CD4-positive, CD25-positive, alpha-beta regulatory T cell (primary cell): ENCODE data around the gene KCNA3. TPM values are rescaled to one million over a fixed set of nuclear protein-coding genes. Genes with fewer than 3 reads are reported as not detected.

Experiments
- ATAC-seq, 2 donors: fragments of 150-1000 bp; cut with Tn5 transposase; one replicate each; pipeline ENCODE4 v1.10.0; 2021; ENCODE audit warnings: low read depth in 2 of 2, moderate number of reproducible peaks in 2 of 2, moderate library complexity in 1 of 2
- DNase-seq, 3 donors: peaks; one replicate each; pipeline versions ENCODE4 v3.0.0 to v3.0.0-alpha.2; 2012 to 2022; ENCODE audit warnings: mixed read lengths in 1 of 3
- H3K27ac ChIP-seq: one replicate; pipeline ENCODE4 v1.7.0; 2013; ENCODE audit warnings: mild to moderate bottlenecking, low read length; ENCODE audit not compliant: insufficient read depth, poor library complexity, severe bottlenecking
- H3K27me3 ChIP-seq: one replicate; pipeline ENCODE4 v1.7.0; 2013; ENCODE audit warnings: low read length; ENCODE audit not compliant: control insufficient read depth, insufficient read depth
- H3K36me3 ChIP-seq: one replicate; pipeline ENCODE4 v1.7.0; 2013; ENCODE audit warnings: mild to moderate bottlenecking, low read length, moderate library complexity; ENCODE audit not compliant: control insufficient read depth, insufficient read depth
- H3K4me1 ChIP-seq: 2 replicates; pipeline ENCODE4 v1.7.0; 2013; ENCODE audit warnings: mild to moderate bottlenecking, low read length; ENCODE audit not compliant: insufficient read depth, control insufficient read depth, poor library complexity, severe bottlenecking
- H3K4me3 ChIP-seq: one replicate; pipeline ENCODE4 v1.7.0; 2013; ENCODE audit warnings: low read depth, mild to moderate bottlenecking, low read length, moderate library complexity
- H3K9me3 ChIP-seq, 2 experiments: 1 replicate in 1 of 2; 2 replicates in 1 of 2; pipeline ENCODE4 v1.7.0; 2013; ENCODE audit warnings: low read length in 2 of 2, mild to moderate bottlenecking in 1 of 2, moderate library complexity in 1 of 2; ENCODE audit not compliant: control insufficient read depth in 2 of 2
- H3K27ac Mint-ChIP-seq, 3 donors: one replicate each; pipeline ENCODE4 v1.8.0; 2020 to 2022; ENCODE audit warnings: mild to moderate bottlenecking in 3 of 3, mixed read lengths in 3 of 3, moderate library complexity in 2 of 3
- H3K27me3 Mint-ChIP-seq: one replicate; pipeline ENCODE4 v1.8.0; 2022; ENCODE audit warnings: mild to moderate bottlenecking, mixed read lengths
- H3K36me3 Mint-ChIP-seq: one replicate; pipeline ENCODE4 v1.8.0; 2020; ENCODE audit warnings: mixed read lengths
- H3K4me1 Mint-ChIP-seq, 4 donors: one replicate each; pipeline ENCODE4 v1.8.0; 2020 to 2022; ENCODE audit warnings: mixed read lengths in 4 of 4, mild to moderate bottlenecking in 1 of 4
- H3K4me3 Mint-ChIP-seq, 4 donors: one replicate each; pipeline ENCODE4 v1.8.0; 2020 to 2022; ENCODE audit warnings: mild to moderate bottlenecking in 4 of 4, mixed read lengths in 4 of 4, moderate library complexity in 3 of 4
- H3K9me3 Mint-ChIP-seq, 7 donors: one replicate each; pipeline ENCODE4 v1.8.0; 2020 to 2022; ENCODE audit warnings: mixed read lengths in 7 of 7, mild to moderate bottlenecking in 3 of 7, moderate library complexity in 2 of 7
- polyA plus RNA-seq, 4 donors: library from polyadenylated mRNA; unstranded; fragments of 300-500 nt; fragmentation: Illumina TruSeq; gene quantifications; one replicate each; pipeline ENCODE4 v1.2.3, GENCODE V29; 2021
- total RNA-seq: library from RNA; stranded (reverse); gene quantifications from one replicate; pipeline ENCODE4 v1.2.3, GENCODE V29; 2022

KCNA3 gene
- total and polyA plus RNA-seq, 5 donors from 2014 or later: 61.6 to 120 (median 86.3) TPM

GRCh38 chr1:110633646-110634030, 41.1 kb downstream of the KCNA3 start:
- Mint-ChIP-seq H3K4me1 (peaks cover 8 to 65% (median 51%) of the 10 kb centered on the region in 4 donors), H3K4me3 (peak overlapping the region in 2 of 4 donors; percentile 16 to 68), H3K9me3 (no peaks in the 10 kb centered on the region), H3K27ac (peak overlapping the region in 1 of 3 donors; percentile 96), H3K27me3 (no peaks in the 10 kb centered on the region), H3K36me3 (no peaks in the 10 kb centered on the region)
- Histone ChIP-seq H3K4me1 (peaks cover 95% of the 10 kb centered on the region), H3K36me3 (no peaks in the 10 kb centered on the region), H3K27me3 (no peaks in the 10 kb centered on the region), H3K9me3 (no peaks in the 10 kb centered on the region), H3K27ac (peak overlapping the region; percentile 80), H3K4me3 (peak overlapping the region; percentile 46)
- DNase-seq: no peak
- no peak for ATAC-seq

- ATAC-seq (no peak), DNase-seq (no peak)
- H3K9me3 Mint-ChIP-seq: no peaks in the 10 kb centered on the region
- no peaks in the 10 kb centered on the region for H3K36me3 ChIP-seq
- H3K27ac ChIP-seq: peak overlapping the region; percentile 80
- peaks cover 85% of the 10 kb centered on the region for H3K4me1 ChIP-seq
- peak overlapping the region; percentile 82 for H3K4me3 ChIP-seq
- no peaks in the 10 kb centered on the region for H3K36me3 Mint-ChIP-seq
- no peak overlapping the region for H3K27ac Mint-ChIP-seq
- H3K4me3 Mint-ChIP-seq: no peak overlapping the region
- H3K4me1 Mint-ChIP-seq: peaks cover 6 to 65% (median 44%) of the 10 kb centered on the region in 4 donors
- H3K27me3 ChIP-seq: no peaks in the 10 kb centered on the region
- no peaks in the 10 kb centered on the region for H3K27me3 Mint-ChIP-seq
- H3K9me3 ChIP-seq: no peaks in the 10 kb centered on the region
These were observed 42.7 kb downstream of the KCNA3 start for GRCh38 chr1:110631836-110632620.

- ATAC-seq (peak; percentile 79 to 85), DNase-seq (peak; percentile 75 to 96 (median 86))
- Mint-ChIP-seq H3K4me3 (no peak overlapping the region), H3K36me3 (peaks cover 3% of the 10 kb centered on the region), H3K27ac (no peak overlapping the region), H3K27me3 (no peaks in the 10 kb centered on the region), H3K9me3 (no peaks in the 10 kb centered on the region), H3K4me1 (peaks cover 4 to 66% (median 42%) of the 10 kb centered on the region in 4 donors)
- no peaks in the 10 kb centered on the region for H3K9me3 ChIP-seq
- no peaks in the 10 kb centered on the region for H3K36me3 ChIP-seq
- H3K4me3 ChIP-seq: peak overlapping the region; percentile 82
- H3K4me1 ChIP-seq: peaks cover 75% of the 10 kb centered on the region
- H3K27me3 ChIP-seq: no peaks in the 10 kb centered on the region
- H3K27ac ChIP-seq: peak overlapping the region; percentile 80
These were observed 43.7 kb downstream of the KCNA3 start for GRCh38 chr1:110630839-110631663.

GRCh38 chr1:110628323-110629105, 46.2 kb downstream of the KCNA3 start:
- peaks cover 0 to 3% (median 0%) of the 10 kb centered on the region in 7 donors for H3K9me3 Mint-ChIP-seq
- H3K4me3 Mint-ChIP-seq: no peak overlapping the region
- DNase-seq (no peak), ATAC-seq (no peak)
- H3K27ac ChIP-seq: no peak overlapping the region
- H3K4me3 ChIP-seq: no peak overlapping the region
- peak overlapping the region in 1 of 3 donors; percentile 28 for H3K27ac Mint-ChIP-seq
- peaks cover 12% of the 10 kb centered on the region for H3K36me3 Mint-ChIP-seq
- H3K4me1 ChIP-seq: peaks cover 50% of the 10 kb centered on the region
- H3K4me1 Mint-ChIP-seq: peaks cover 9 to 44% (median 25%) of the 10 kb centered on the region in 4 donors
- no peaks in the 10 kb centered on the region for H3K27me3 ChIP-seq
- no peaks in the 10 kb centered on the region for H3K36me3 ChIP-seq
- no peaks in the 10 kb centered on the region for H3K9me3 ChIP-seq
- H3K27me3 Mint-ChIP-seq: no peaks in the 10 kb centered on the region

GRCh38 chr1:110627764-110628163, 47.0 kb downstream of the KCNA3 start:
- Histone ChIP-seq H3K4me3 (no peak overlapping the region), H3K4me1 (peaks cover 42% of the 10 kb centered on the region), H3K27ac (no peak overlapping the region), H3K36me3 (peaks cover 5% of the 10 kb centered on the region), H3K27me3 (no peaks in the 10 kb centered on the region), H3K9me3 (no peaks in the 10 kb centered on the region)
- Mint-ChIP-seq H3K36me3 (peaks cover 13% of the 10 kb centered on the region), H3K4me1 (peaks cover 9 to 36% (median 22%) of the 10 kb centered on the region in 4 donors), H3K27me3 (no peaks in the 10 kb centered on the region), H3K4me3 (no peak overlapping the region), H3K9me3 (peaks cover 0 to 4% (median 0%) of the 10 kb centered on the region in 7 donors), H3K27ac (no peak overlapping the region)
- no peak for DNase-seq
- no peak for ATAC-seq

GRCh38 chr1:110626889-110627288, 47.9 kb downstream of the KCNA3 start:
- Histone ChIP-seq H3K9me3 (no peaks in the 10 kb centered on the region), H3K27ac (no peak overlapping the region), H3K4me1 (peaks cover 34% of the 10 kb centered on the region), H3K4me3 (no peak overlapping the region), H3K27me3 (no peaks in the 10 kb centered on the region), H3K36me3 (peaks cover 5% of the 10 kb centered on the region)
- Mint-ChIP-seq H3K27ac (peak overlapping the region in 1 of 3 donors; percentile 11), H3K27me3 (no peaks in the 10 kb centered on the region), H3K4me1 (peaks cover 9 to 36% (median 22%) of the 10 kb centered on the region in 4 donors), H3K4me3 (peak overlapping the region in 1 of 4 donors; percentile 27), H3K36me3 (peaks cover 13% of the 10 kb centered on the region), H3K9me3 (peaks cover 0 to 4% (median 0%) of the 10 kb centered on the region in 7 donors)
- DNase-seq (peak in 1 of 3 donors; percentile 48), ATAC-seq (no peak)
